AG08395 (cell line): ENCODE measurements around the gene GPR158.

Experiments
- DNase-seq: peaks from one replicate; pipeline ENCODE4 v3.0.0; 2012; ENCODE audit warnings: mixed read lengths, low spot score

GPR158 gene

GRCh38 chr10:25501912-25502311 is 327.1 kb downstream of the GPR158 start:
- no peak for DNase-seq

- no peak for DNase-seq
Measured at GRCh38 chr10:25502453-25502852, 327.7 kb downstream of the GPR158 start.

- DNase-seq: no peak
Measured at GRCh38 chr10:25504306-25504705, 329.5 kb downstream of the GPR158 start.

- no peak for DNase-seq
Measured at GRCh38 chr10:25504838-25505237, 330.0 kb downstream of the GPR158 start.

GRCh38 chr10:25505466-25505865 is 330.7 kb downstream of the GPR158 start:
- DNase-seq: no peak

- no peak for DNase-seq
Measured at GRCh38 chr10:25506821-25507335, 332.1 kb downstream of the GPR158 start.

GRCh38 chr10:25508112-25508815 is 333.5 kb downstream of the GPR158 start:
- no peak for DNase-seq

- no peak for DNase-seq
Measured at GRCh38 chr10:25509151-25509550, 334.4 kb downstream of the GPR158 start.

- no peak for DNase-seq
Measured at GRCh38 chr10:25522294-25522693, 347.5 kb downstream of the GPR158 start.

GRCh38 chr10:25522946-25523608 is 348.3 kb downstream of the GPR158 start:
- DNase-seq: no peak

GRCh38 chr10:25530306-25530705 is 355.5 kb downstream of the GPR158 start:
- no peak for DNase-seq

GRCh38 chr10:25531457-25532061 is 356.8 kb downstream of the GPR158 start:
- DNase-seq: no peak

- no peak for DNase-seq
Measured at GRCh38 chr10:25532213-25532612, 357.4 kb downstream of the GPR158 start.

GRCh38 chr10:25536027-25536426 is 361.2 kb downstream of the GPR158 start:
- DNase-seq: no peak

GRCh38 chr10:25547382-25547781 is 372.6 kb downstream of the GPR158 start:
- DNase-seq: no peak

GRCh38 chr10:25552283-25552919 is 377.6 kb downstream of the GPR158 start:
- DNase-seq: no peak

GRCh38 chr10:25555865-25556264 is 381.1 kb downstream of the GPR158 start:
- no peak for DNase-seq

GRCh38 chr10:25556457-25556856 is 381.7 kb downstream of the GPR158 start:
- no peak for DNase-seq

GRCh38 chr10:25557136-25557535 is 382.3 kb downstream of the GPR158 start:
- no peak for DNase-seq

GRCh38 chr10:25561758-25562157 is 387.0 kb downstream of the GPR158 start:
- no peak for DNase-seq

- no peak for DNase-seq
Measured at GRCh38 chr10:25562547-25562946, 387.7 kb downstream of the GPR158 start.

GRCh38 chr10:25564351-25564750 is 389.6 kb downstream of the GPR158 start:
- no peak for DNase-seq

- DNase-seq: no peak
Measured at GRCh38 chr10:25565570-25565969, 390.8 kb downstream of the GPR158 start.
